ENCODE data around the gene CPXM1. TPM values are rescaled to one million over a fixed set of nuclear protein-coding genes. Genes with fewer than 3 reads are reported as not detected.
"Not testable (repeated sequence)": the region's sequence is repeated elsewhere in the genome, so short reads cannot be mapped to it uniquely, and the experiment has no call there.

Gene CPXM1
- polyA plus RNA-seq, 4 donors = 238 to 306 (median 269) TPM

DNA sequence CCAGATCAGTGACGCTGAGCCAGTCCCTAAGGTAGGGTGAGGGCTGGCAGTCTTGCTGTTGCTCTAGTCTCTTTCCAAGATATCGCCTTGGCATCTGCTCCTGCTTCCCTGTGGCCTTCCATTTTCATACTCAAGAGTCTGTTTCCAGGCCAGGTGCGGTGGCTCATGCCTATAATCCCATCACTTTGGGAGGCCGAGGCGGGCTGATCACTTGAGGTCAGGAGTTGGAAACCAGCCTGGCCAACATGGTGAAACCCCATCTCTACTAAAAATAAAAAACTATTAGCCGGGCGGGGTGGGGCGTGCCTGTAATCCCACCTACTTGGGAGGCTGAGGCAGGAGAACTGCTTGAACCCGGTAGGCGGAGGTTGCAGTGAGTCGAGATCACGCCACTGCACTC lies 30.3 kb downstream of the CPXM1 start:
- DNase-seq (ENCODE audit: low read depth in 4 of 4, low spot score in 2 of 4) = not testable (repeated sequence)

DNA sequence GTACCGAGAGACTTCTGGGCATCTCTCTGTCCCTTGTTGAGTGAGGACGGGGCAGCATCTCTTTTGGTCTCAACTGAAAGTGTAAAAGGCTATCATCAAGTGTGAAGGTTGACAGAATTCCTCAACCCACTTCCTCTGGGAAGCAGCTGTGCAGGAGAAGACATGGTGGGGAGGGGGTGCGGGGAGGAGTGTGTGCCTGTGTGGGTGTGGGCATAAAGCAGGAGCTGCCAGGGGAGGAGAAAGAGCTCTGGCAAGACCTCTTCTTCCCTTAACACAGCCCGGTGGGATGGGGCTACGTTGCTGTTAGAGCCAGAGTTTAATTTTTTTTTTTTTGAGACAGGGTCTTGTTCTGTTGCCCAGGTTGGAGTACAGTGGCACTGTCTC lies 31.8 kb downstream of the CPXM1 start:
- no peak for DNase-seq (ENCODE audit: low read depth in 4 of 4, low spot score in 2 of 4)

DNA sequence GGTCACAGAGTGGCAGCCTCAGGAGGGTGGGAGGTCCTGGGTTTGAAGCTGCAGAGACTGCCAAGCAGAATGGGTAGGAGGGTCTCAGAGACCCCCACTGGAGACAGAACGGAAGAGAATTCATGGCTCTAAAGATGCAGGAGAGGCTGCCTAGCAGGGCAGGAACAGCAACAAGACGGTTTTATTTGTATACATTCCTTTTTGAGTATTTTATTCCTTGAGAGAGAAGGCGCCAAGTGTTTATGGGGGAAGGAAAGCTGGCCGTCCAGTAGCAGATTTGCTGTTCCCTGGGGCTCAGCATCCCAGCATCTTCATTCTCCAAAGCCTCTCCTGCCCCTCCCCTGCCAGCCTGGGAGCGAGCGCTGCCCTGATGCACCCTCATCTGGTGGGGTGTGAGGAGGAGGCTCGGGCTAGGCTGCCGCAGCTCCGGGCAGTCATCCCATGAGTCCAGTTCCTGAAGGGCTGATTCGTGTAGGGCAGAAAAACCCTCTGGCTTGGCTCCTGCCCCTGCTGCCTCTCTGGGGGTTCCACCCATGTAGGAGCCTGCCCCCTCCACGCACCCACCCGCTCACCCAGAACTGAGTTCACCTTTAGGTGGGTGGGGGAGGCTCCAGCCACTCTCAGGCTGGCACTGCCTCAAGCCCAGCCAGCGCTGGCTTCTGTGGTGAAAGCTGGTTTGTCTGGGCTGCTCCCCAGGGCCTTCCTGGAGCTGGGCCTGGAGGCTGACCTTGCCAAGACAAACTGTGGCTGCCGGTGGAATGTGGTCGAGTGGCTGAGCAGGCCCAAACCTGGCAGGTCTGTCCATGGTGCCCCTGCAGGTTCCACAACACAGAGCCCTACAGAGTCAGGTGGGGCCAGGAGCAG lies 32.4 kb downstream of the CPXM1 start:
- no peak for DNase-seq (ENCODE audit: low read depth in 4 of 4, low spot score in 2 of 4)

DNA sequence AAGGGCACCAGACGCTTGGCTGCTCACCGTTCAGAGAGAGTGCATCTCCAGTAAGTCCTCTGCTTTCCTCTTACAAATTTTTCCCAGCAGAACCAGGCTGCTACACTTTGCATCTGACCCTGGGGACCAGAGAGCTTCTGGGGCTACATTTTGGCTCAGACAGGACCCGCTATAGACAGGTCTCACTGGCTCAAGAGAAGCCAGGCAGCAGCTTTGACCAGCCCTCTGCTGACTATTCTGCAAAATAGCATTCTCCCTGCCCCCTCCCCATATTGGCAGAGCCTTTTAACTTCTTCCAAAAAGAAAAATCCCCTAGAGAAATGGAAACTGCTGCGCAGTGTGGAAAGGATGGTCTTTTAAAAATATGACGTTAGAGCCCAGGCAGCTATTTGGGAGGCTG lies 37.2 kb downstream of the CPXM1 start:
- no peak for DNase-seq (ENCODE audit: low read depth in 4 of 4, low spot score in 2 of 4)

DNA sequence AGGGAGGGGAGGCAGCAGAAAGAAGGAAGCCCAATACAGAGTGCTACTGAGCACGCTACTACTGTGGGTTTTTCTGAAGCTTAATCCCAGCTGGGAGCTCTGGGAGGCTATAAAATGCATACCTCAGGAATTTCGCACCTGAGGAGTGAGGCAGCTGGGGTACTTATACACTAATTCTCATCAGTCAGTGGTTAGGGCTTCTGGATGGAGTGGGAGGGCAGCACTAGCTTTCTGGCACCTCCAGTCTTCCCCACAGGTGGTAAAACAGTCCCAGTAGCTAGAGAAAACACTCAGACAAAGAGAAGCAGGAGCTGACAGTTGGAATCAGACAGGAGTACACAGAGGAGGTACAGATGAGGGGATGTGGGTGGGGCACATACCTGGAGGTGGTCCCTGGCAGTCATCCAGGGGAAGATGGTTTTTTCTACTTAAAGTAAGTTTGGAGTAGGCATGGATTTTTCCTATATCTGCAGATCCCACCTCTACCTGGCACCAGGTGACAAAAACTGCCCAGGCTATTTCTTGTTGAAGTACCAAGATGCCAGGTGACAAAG lies 37.8 kb downstream of the CPXM1 start:
- DNase-seq (ENCODE audit: low read depth in 4 of 4, low spot score in 2 of 4) = no peak

DNA sequence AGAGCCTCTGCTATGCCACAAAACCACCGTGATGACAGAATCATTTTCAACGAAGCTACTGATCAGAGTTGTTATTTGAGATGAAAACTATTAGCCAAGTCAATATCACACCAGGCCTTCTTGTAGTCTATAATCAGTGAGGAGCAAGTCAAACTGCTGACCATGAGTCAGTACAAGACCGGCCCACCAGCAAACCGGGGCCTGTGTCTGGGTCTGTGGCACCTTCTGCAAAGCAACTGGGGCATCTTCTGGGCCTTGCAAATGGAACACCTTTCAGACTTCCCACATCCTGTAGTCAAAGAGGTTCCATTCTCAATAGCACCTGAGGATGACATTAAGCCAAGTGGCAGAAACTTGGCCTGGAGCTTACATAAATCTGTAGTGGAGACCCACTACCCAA lies 38.5 kb downstream of the CPXM1 start:
- DNase-seq (ENCODE audit: low read depth in 4 of 4, low spot score in 2 of 4) = no peak

DNA sequence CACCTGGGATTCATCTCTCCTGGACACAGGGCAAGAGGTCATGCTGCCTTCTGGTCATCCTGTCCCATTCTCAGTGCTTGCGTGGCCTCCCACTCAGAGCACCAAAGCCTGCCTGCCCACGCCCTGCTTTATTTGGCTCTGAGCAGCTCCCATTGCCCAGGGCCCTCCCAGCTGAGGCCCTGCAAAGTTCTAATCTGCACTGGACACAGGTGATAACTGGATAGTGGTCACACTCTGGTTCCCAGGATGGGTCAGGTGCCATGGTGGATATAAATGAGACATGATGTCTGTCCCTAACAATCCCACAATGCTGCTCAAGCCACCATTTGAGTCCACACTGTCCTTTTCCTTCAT lies 39.5 kb downstream of the CPXM1 start:
- DNase-seq (ENCODE audit: low read depth in 4 of 4, low spot score in 2 of 4) = no peak

DNA sequence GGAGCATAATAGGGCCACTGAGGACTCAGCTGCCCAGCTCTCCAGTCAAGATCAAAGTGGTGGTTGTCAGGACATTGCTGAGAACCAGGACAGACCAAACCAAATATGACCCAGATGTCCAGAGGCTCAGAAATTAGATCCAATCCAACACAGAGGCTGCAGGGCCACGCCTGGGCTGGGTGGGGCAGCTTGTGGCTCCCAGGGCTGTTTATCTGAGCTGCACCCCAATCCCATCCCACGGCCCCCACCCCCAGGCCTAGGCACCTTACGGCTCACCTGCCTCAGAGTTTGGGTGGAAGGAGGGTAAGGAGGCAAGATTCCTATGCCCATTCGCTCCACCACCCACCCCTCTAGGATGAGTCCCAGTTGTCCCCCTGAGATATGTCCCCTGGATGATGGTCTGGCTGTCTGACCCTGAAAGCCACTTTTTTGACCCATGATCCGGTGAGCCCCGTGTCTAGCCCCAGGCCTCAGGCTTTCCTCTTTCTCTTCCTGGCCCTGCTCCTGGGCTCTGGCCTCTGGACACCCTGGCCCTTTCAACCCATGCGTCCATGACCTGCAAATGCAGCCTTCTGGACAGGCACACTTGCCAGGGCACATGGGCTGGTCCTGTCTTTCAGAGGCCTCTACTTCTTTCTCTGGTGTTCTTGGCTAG lies 40.0 kb downstream of the CPXM1 start:
- no peak for DNase-seq (ENCODE audit: low read depth in 4 of 4, low spot score in 2 of 4)

DNA sequence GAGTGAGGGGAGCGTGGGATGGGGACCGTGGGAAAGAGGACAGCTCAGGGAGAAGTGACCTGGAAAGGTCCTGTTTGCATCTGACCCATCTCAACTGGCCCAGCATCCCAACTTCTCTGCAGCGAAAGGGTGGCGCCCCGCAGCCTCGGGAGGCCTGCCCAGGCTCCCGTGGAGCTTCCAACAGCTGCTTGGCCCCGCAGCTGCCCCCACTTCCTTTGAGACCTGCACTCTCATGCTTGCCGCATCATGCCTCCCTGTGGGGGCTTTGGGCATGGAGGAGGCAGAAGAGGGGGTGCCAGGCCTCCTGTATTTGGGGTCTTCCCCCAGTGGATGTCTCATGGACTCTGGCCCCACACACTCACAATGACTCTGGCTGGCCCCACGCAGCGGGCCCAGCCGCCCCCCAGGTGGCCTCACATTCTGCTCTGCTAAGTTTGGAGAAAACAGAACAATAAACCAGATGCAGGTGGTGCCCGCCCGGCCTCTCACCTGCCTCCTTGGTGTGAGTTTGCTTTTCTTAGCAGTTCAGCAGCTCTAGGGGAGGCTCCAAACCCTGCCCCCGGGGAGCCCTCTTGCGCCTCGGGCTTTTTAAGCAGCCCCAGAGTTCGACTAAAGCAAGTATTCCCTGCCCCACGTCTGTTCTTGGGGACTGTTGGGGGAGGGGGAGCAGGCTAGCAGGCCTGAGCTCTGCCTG lies 40.7 kb downstream of the CPXM1 start:
- no peak for DNase-seq (ENCODE audit: low read depth in 4 of 4, low spot score in 2 of 4)

DNA sequence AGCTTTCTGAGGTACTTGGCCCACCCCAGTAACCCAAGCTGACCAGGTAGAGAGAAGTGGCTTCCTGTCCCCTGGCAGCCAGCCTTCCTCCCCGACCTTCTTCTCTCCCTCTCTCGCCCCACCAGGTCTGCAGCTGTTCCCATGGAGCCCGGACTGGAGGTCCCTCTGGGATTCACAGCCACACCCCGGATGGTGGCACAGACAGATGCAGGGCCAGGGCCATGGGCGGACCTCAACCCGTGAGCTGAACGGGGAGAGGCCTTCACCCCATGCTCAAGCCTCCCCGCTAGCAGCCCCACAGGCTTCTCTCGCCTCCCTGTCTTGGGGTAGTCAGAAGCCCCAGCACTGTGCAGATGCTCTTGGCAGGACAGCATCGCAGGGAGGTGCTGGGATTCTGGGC lies 41.3 kb downstream of the CPXM1 start:
- no peak for DNase-seq (ENCODE audit: low read depth in 4 of 4, low spot score in 2 of 4)

DNA sequence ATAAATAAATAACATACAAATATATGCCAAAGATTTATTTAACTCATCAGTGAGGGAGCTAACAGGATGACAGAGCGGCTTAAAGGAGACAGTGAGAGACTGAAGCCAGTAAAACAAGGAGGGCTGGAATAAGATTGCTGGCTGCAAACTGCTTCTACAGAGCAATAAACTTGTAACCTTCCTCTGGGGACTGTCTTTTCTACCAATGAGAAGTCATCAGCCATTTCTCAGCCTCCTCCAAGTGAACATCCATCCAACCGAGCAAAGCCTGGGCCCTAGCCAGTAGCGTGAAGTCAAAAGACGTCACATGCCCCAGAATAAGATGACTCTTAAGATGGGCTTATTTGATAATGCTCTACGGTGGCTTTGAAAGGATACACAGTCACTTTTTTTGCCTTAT lies 42.5 kb downstream of the CPXM1 start:
- no peak for DNase-seq (ENCODE audit: low read depth in 4 of 4, low spot score in 2 of 4)

DNA sequence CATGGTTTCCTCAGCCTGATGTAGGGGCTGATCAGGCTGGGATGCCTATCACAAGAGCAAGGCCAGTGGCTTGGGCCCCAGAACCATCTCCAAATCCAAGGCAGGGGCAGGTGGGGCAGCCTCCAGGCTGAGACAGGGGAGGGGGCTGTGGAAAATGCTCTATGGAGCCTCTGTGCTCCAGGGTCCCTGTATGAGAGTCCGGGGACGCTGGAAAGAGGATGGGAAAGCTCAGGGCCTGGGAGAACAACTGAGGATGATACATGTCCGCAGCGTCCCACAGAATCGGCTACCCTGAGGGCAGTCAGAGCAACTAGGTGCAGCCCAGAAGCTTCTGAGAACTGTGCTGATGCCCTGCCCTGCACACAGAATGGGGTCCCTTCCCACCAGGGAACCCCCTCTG lies 43.4 kb downstream of the CPXM1 start:
- no peak for DNase-seq (ENCODE audit: low read depth in 4 of 4, low spot score in 2 of 4)

DNA sequence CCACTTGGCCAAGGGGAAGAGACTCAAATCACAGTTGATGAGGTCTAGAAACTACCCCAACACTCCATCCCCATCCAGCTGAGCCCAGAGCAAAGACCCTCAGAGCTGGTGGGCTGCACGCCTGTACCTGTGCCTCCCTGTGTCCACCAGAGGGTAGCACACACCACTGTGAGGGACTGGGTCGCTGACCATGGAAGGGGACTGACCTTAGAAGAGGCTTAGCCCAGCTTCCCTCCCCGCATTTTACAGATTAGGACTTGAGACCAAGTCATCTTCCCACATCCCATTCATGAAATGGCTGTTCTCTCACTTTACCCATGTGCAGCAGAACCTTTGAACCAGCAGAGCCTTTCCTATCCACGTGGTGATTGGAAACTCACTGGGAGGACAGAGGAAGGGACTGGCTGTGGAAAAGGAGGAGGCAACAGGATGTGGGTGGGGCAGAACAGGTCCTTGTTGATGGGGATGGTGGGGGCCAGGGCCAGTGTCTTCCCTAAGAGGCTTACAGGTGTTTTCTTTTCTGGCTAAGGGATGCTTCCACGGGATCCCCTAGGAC lies 44.3 kb downstream of the CPXM1 start:
- DNase-seq (ENCODE audit: low read depth in 4 of 4, low spot score in 2 of 4) = peak in 1 of 4 donors; percentile 45

DNA sequence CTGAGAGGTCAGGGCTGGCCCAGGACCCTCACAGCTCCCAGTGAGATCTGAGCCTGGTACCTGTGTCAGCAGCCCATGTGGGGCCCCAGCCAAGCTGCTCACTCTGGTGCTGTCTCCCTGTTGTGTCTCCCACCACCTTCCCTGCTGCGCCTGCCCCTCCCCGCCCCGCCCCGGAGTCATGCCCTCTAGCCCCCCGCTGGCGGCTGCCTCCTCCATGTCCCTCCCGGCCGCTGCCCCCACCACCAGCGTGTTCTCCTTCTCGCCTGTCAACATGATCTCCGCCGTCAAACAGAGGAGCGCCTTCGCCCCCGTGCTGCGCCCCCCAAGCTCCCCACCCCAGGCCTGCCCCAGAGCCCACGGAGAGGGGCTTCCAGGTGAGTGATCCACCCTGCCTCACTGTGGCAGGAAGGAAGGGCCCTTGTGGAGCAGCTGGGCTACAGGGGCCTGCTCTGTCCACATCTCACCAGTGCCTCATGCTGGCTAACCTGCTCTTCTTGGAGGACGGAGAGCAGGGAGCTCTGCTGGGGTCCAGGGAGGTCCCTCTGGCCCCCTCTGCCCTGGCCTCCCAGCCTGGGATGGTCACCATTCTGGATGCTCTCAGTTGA lies 44.9 kb downstream of the CPXM1 start:
- DNase-seq (ENCODE audit: low read depth in 4 of 4, low spot score in 2 of 4) = no peak

DNA sequence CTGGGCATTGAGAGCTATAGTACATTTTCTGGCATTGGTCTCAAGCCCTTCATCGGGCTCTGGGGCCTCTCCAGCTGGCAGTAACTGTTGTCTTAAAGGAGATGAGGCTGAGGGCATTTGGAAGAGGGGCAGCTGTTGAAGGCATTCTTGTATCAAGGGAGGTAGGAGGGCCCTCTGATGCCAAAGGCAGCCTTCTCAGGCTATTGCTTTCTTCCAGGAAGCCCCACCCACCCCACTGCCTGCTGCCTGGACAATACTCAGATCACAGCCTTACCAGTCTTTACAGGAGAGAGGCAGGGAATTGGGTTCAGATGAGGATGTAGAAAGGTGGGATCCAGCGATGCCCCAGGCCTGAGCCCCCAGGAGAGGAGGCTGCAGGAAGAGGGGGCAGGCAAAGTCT lies 46.0 kb downstream of the CPXM1 start:
- no peak for DNase-seq (ENCODE audit: low read depth in 4 of 4, low spot score in 2 of 4)

DNA sequence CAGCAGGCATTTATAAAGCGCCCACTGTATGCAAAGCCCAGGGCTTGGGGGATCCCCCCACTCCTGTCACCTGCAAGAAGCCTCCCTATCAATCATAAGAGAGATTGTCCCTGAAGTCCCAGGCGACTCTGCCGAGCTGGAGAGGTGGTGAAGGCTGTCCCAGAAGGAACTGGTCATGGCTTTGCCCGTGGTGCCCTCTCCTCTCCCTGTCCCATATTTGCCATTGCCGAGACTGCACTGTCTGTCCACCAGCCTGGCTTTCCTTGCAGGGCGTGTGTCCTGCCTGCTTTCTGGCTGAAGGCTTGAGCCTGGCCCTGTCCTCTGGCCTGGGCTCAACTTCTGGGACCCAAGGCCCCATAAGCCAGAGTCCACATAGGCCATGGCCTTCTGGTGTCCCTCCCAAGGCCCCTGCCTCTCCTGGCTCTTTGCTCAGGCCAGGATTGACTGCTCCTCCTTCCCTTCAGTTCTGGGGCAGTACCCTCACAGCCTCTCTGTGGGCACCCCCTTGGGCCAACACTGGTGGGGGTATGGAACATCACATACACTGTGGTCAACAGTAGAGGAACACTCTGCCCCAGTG lies 46.9 kb downstream of the CPXM1 start:
- no peak for DNase-seq (ENCODE audit: low read depth in 4 of 4, low spot score in 2 of 4)

DNA sequence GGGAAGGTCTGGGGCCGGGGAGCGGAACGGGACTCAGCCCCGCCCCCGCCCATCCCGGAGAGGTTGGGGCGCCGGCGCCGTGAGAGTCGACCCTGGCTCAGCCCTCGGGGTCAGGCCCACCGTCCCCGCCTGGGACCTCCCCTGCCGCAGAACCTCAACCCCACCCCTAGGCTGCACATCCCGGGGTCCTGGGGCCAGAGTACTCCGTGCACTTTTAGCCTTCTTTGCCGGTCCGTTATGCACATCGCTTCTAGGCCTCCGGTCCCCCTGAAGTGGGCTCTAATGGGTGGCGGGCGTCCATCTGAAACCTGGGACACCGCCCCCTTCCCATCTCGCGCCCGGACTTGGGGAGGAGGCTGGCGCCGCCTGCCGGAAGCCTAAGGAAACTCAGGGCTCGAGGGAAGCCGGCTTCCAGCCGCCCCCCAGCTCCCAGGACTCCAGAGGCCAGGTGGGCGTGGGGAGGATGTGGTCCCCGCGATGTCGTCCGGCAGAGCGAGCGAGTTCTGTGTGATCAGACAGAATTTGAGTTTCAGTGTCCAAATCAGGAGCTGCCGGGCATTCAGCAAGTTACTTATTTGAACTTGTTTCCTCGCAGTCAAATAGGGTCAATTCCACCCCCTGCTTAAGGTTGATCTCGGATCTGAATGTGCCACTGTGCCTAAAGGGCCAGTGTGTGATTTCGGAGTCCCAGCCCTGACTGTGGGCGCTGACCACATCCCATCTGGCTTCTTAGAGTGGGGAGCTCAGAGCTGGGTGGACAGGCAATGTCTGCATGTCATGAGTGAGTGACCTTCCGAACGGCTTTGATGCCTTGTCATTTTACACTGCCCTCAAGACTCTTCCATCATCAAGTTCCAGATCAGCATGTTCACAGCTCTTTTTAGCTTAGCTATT lies 47.6 kb downstream of the CPXM1 start:
- no peak for DNase-seq (ENCODE audit: low read depth in 4 of 4, low spot score in 2 of 4)

DNA sequence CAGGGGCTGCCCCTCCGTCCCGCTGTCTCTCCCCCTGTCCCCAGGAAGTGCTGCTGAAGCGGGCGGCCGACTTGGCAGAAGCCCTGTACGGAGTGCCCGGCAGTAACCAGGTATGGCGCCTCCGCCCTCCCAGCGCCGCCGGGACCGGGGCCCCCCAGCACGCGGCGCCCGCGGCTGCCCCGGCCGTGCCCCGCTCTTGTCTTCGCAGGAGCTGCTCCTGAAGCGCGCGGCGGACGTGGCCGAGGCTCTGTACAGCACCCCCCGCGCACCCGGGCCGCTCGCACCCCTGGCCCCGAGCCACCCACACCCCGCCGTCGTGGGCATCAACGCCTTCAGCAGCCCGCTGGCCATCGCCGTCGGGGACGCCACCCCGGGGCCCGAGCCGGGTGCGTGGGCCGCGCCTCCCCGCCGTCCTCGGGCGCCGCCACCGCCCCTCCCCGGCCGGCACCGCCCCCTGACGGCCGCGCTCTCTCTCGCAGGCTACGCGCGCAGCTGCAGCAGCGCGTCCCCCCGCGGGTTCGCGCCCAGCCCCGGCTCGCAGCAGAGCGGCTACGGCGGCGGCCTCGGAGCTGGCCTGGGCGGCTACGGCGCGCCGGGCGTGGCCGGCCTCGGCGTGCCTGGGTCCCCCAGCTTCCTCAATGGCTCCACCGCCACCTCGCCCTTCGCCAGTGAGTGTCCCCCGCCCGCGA lies 48.4 kb downstream of the CPXM1 start:
- DNase-seq (ENCODE audit: low read depth in 4 of 4, low spot score in 2 of 4) = no peak

DNA sequence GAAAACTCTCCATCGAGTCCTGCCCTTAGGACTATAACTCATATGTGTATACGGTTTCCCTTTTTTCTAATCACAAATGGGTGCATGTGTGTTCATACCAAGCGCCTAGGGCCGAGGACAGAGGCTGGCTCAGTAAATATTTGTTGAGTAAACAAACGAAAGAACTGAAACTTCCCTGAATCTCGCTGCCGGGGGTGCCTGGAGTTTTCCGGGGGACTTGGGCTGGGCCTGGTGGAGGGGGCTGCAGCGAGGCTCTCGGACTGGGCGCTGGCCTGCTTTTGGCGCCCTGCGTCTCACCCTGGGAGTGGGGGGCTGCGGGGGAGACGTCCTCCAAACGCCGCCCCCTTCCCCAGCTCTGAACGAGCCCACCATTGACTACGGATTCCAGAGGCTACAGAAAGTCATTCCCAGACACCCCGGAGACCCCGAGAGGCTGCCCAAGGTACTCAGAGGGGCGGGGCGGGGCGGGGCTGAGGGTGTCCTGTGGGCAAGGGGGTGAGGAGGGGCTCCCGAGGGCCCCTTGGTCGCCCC lies 49.0 kb downstream of the CPXM1 start:
- DNase-seq (ENCODE audit: low read depth in 4 of 4, low spot score in 2 of 4) = no peak
